Keratinocyte (primary cell): ENCODE data around the gene PRKAG3. TPM values are rescaled to one million over a fixed set of nuclear protein-coding genes. Genes with fewer than 3 reads are reported as not detected.

Experiments used
- DNase-seq: peaks from one replicate; pipeline ENCODE4 v3.0.0-alpha.2; 2011; ENCODE audit warnings: low read depth, missing footprints, low spot score
- FAIRE-seq: peaks from 2 replicates; lab custom pipeline; 2011; peaks lifted over from hg19 to GRCh38; lab: Jason Lieb, UNC
- H2AFZ ChIP-seq: 2 replicates; pipeline ENCODE4 v1.6.0; 2012; ENCODE audit warnings: low read length, control low read depth, inconsistent platforms; ENCODE audit not compliant: control insufficient read depth
- H3K27ac ChIP-seq: 2 replicates; pipeline ENCODE4 v1.5.1; 2011; ENCODE audit warnings: low read length; ENCODE audit not compliant: control insufficient read depth, insufficient read depth
- H3K27me3 ChIP-seq: 3 replicates; pipeline ENCODE4 v1.6.0; 2011; ENCODE audit warnings: low read length; ENCODE audit not compliant: control insufficient read depth, insufficient read depth; ENCODE audit errors: extremely low read depth
- H3K36me3 ChIP-seq, 2 experiments: 2 replicates in 1 of 2; 3 replicates in 1 of 2; pipeline ENCODE4 v1.5.1; 2011; ENCODE audit warnings: low read length in 2 of 2, mild to moderate bottlenecking in 1 of 2; ENCODE audit not compliant: control insufficient read depth in 2 of 2, insufficient read depth in 2 of 2; ENCODE audit errors: extremely low read depth in 1 of 2
- H3K4me1 ChIP-seq: 3 replicates; pipeline ENCODE4 v1.5.1; 2011; ENCODE audit warnings: low read length; ENCODE audit not compliant: control insufficient read depth, insufficient read depth; ENCODE audit errors: extremely low read depth
- H3K4me2 ChIP-seq: 3 replicates; pipeline ENCODE4 v1.6.0; 2011; ENCODE audit warnings: low read depth, low read length; ENCODE audit not compliant: control insufficient read depth, insufficient read depth; ENCODE audit errors: extremely low read depth
- H3K4me3 ChIP-seq, 3 experiments: fragments of 200-600 bp in 1 of 3; sonication (generic) in 1 of 3; 2 replicates in 2 of 3; 3 replicates in 1 of 3; pipeline ENCODE4 v1.5.1; 2011 to 2016; ENCODE audit warnings: low read length in 3 of 3, mild to moderate bottlenecking in 3 of 3, control low read depth in 2 of 3, inconsistent platforms in 1 of 3, low read depth in 1 of 3, mixed read lengths in 1 of 3, mixed run types in 1 of 3, moderate library complexity in 1 of 3; ENCODE audit not compliant: control insufficient read depth in 2 of 3, insufficient read depth in 2 of 3; ENCODE audit errors: extremely low read depth in 1 of 3
- H3K79me2 ChIP-seq: 2 replicates; pipeline ENCODE4 v1.6.0; 2012; ENCODE audit warnings: low read length; ENCODE audit not compliant: control insufficient read depth, insufficient read depth
- H3K9ac ChIP-seq: 3 replicates; pipeline ENCODE4 v1.6.0; 2011; ENCODE audit warnings: low read length; ENCODE audit not compliant: control insufficient read depth, insufficient read depth; ENCODE audit errors: extremely low read depth
- H3K9me1 ChIP-seq: 3 replicates; pipeline ENCODE4 v1.6.0; 2011; ENCODE audit warnings: low read length; ENCODE audit not compliant: control insufficient read depth, insufficient read depth; ENCODE audit errors: extremely low read depth
- H3K9me3 ChIP-seq: 2 replicates; pipeline ENCODE4 v1.5.1; 2012; ENCODE audit warnings: low read depth, low read length; ENCODE audit not compliant: control insufficient read depth
- H4K20me1 ChIP-seq: 3 replicates; pipeline ENCODE4 v1.6.0; 2011; ENCODE audit warnings: low read length; ENCODE audit not compliant: control insufficient read depth, insufficient read depth; ENCODE audit errors: extremely low read depth
- CTCF ChIP-seq, 3 experiments: IDR thresholded peaks in 1 of 3; conservative IDR thresholded peaks in 1 of 3; optimal IDR thresholded peaks in 1 of 3; 2 replicates in 2 of 3; 3 replicates in 1 of 3; pipeline versions ENCODE3 to v1.5.1; 2011; ENCODE audit warnings: low read length in 3 of 3, mild to moderate bottlenecking in 3 of 3, moderate library complexity in 2 of 3, control low read depth in 1 of 3, inconsistent platforms in 1 of 3; ENCODE audit not compliant: insufficient read depth in 2 of 3; ENCODE audit errors: extremely low read depth in 1 of 3
- EZH2 ChIP-seq: IDR thresholded peaks from one replicate; pipeline ENCODE4 v1.6.1; 2012; ENCODE audit warnings: inconsistent platforms, mild to moderate bottlenecking, low read length, moderate library complexity
- dilution Hi-C: fragments of 300-500 bp; cut with MboI; formaldehyde crosslinking; loops from one replicate; pipeline ENCODE4 v1.7.0; 2020; ENCODE audit warnings: low sequenced_read_pairs; ENCODE audit not compliant: extremely low pct_ligation_motif_present
- polyA plus RNA-seq, 5 experiments: library from polyadenylated mRNA; depleted of rRNA in 3 of 5; stranded (reverse) in 3 of 5; stranded (forward) in 1 of 5; unstranded in 1 of 5; fragments of >200 nt; gene quantifications; 1 replicate in 1 of 5; 2 replicates in 3 of 5; 3 replicates in 1 of 5; pipeline versions ENCODE4 v1.2.1 to v1.2.3, GENCODE V29; 2011 to 2012; ENCODE audit warnings: missing spikeins in 2 of 5, low read depth in 1 of 5, low replicate concordance in 1 of 5

The PRKAG3 gene
- polyA plus RNA-seq, 1 donor (not counting 4 experiments of a cell fraction or from before 2014, with no cell fraction given) = not detected

GRCh38 chr2:218865999-218866398, 34.4 kb upstream of the PRKAG3 start:
- FAIRE-seq (no peak), DNase-seq (no peak)
- dilution Hi-C loops = no loop called here
- TF ChIP-seq EZH2 = no peak
- peak in 1 of 3 experiments; percentile 7 for TF ChIP-seq CTCF (optimal IDR thresholded peaks at IDR 0.05 in 1 of 3, IDR thresholded peaks at IDR 0.05 in 1 of 3, conservative IDR thresholded peaks at IDR 0.05 in 1 of 3; ENCODE audit: extremely low read depth in 1 of 3, insufficient read depth in 2 of 3, low read length in 3 of 3)
- no peaks in the 10 kb centered on the region for H3K9me1 ChIP-seq
- H3K9ac ChIP-seq = no peak overlapping the region
- peaks cover 2% of the 10 kb centered on the region for H3K4me1 ChIP-seq
- no peak overlapping the region for H3K4me3 ChIP-seq
- no peak overlapping the region for H3K27ac ChIP-seq
- no peak overlapping the region for H2AFZ ChIP-seq
- peaks cover 28% of the 10 kb centered on the region for H3K27me3 ChIP-seq
- H3K4me2 ChIP-seq = no peak overlapping the region
- H4K20me1 ChIP-seq = no peaks in the 10 kb centered on the region
- H3K79me2 ChIP-seq = no peaks in the 10 kb centered on the region
- no peaks in the 10 kb centered on the region for H3K36me3 ChIP-seq
- H3K9me3 ChIP-seq = no peaks in the 10 kb centered on the region

GRCh38 chr2:218865396-218865795, 33.8 kb upstream of the PRKAG3 start:
- TF ChIP-seq CTCF (optimal IDR thresholded peaks at IDR 0.05 in 1 of 3, IDR thresholded peaks at IDR 0.05 in 1 of 3, conservative IDR thresholded peaks at IDR 0.05 in 1 of 3; ENCODE audit: extremely low read depth in 1 of 3, insufficient read depth in 2 of 3, low read length in 3 of 3) = no peak
- TF ChIP-seq EZH2 = no peak
- DNase-seq (no peak), FAIRE-seq (no peak)
- peaks cover 34% of the 10 kb centered on the region for H3K27me3 ChIP-seq
- peaks cover 5% of the 10 kb centered on the region for H3K4me1 ChIP-seq
- H3K9me1 ChIP-seq = no peaks in the 10 kb centered on the region
- H3K9me3 ChIP-seq = no peaks in the 10 kb centered on the region
- H3K27ac ChIP-seq = no peak overlapping the region
- H2AFZ ChIP-seq = no peak overlapping the region
- dilution Hi-C loops = no loop called here
- no peaks in the 10 kb centered on the region for H3K79me2 ChIP-seq
- H3K4me2 ChIP-seq = no peak overlapping the region
- H4K20me1 ChIP-seq = no peaks in the 10 kb centered on the region
- no peak overlapping the region for H3K9ac ChIP-seq
- no peak overlapping the region for H3K4me3 ChIP-seq
- no peaks in the 10 kb centered on the region for H3K36me3 ChIP-seq
